ENCODE results near the gene GPR162. TPM values are rescaled to one million over a fixed set of nuclear protein-coding genes. Genes with fewer than 3 reads are reported as not detected.
"Not testable (repeated sequence)": the region's sequence is repeated elsewhere in the genome, so short reads cannot be mapped to it uniquely, and the experiment has no call there.

The GPR162 gene
- polyA plus RNA-seq, 4 donors: 18.9 to 37.7 (median 35.7) TPM

DNA sequence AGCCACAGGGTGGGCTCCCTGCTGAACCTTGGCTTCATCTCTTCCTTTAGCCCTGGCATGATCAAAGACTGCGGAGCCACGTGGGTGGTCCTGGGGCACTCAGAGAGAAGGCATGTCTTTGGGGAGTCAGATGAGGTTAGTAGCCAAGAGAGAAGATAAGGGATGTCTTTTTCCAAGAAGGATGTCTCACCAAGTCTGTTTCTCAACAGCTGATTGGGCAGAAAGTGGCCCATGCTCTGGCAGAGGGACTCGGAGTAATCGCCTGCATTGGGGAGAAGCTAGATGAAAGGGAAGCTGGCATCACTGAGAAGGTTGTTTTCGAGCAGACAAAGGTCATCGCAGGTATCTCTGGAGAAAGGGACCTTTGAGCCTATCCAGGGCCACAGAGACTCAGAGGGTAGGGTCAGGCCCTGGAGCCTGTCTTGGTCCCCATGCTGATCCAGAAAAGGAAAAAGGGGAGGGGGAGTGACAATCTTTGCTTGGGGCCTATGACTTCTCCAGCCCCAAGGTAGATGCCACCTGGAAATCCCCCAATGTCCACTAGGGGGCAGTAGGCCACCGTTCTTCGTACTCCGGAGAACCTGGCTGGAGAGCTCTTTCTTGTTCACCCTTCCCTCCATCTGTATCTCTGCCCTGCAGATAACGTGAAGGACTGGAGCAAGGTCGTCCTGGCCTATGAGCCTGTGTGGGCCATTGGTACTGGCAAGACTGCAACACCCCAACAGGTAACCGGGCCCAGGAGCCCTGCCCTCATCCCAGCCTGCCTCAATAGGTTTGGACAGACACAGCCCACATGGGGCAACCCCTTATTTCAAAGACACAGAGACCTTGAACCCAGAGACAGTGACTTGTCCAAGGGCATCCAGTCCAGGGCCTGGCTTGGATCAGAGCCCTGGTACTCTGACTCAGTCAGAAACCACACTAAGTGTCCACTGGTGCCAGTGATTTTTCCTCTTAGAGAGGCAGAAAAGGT lies 47.7 kb downstream of the GPR162 start:
- DNase-seq (ENCODE audit: low read depth in 4 of 4, low spot score in 2 of 4): peak in 2 of 4 donors; percentile 54 to 80

DNA sequence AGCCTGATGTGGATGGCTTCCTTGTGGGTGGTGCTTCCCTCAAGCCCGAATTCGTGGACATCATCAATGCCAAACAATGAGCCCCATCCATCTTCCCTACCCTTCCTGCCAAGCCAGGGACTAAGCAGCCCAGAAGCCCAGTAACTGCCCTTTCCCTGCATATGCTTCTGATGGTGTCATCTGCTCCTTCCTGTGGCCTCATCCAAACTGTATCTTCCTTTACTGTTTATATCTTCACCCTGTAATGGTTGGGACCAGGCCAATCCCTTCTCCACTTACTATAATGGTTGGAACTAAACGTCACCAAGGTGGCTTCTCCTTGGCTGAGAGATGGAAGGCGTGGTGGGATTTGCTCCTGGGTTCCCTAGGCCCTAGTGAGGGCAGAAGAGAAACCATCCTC lies 48.7 kb downstream of the GPR162 start:
- DNase-seq (ENCODE audit: low read depth in 4 of 4, low spot score in 2 of 4): not testable (repeated sequence)

DNA sequence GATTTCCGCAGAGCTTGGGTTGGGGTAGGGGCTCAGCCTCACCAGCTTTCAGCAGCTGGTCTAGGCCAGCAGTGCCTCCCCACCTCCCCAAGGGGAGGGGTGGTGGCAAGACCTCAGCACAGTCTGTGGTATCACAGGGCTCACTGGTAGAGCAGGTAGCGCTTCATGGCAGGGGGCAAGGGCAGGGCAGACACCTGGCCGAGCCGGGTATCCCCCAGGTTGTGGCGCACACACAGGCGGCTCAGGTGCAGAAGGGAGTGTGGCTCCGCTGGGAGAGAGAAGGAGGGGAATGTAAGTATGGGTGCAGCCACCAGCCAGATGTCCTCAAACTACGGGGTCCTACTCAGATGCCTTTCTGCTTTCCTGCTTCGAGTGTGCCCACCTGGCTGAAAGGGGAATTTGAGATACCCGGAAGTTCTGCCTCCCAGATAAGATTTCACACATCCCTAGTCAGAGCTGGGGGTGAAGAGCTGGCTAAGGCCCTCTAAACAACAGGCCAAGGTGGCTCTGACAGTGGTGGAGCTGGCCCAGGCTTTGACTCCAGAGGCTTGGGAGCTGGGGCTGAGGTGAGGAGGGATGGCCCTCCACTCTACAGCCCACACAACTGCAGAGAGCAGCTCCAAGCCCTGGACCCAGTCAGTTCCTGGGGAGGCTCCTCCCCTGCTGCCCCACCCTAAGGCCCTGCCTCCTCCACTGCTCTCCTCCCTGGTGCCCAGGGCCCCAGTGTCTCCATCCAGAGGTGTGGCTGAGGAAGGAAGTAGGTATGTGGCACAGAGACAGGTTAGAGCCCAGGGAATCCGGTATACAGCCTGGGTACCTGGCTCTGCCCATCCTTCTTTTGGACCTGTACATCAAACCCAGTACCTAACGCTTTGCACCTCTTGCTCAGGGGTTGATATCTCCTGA lies 49.7 kb downstream of the GPR162 start:
- no peak for DNase-seq (ENCODE audit: low read depth in 4 of 4, low spot score in 2 of 4)

DNA sequence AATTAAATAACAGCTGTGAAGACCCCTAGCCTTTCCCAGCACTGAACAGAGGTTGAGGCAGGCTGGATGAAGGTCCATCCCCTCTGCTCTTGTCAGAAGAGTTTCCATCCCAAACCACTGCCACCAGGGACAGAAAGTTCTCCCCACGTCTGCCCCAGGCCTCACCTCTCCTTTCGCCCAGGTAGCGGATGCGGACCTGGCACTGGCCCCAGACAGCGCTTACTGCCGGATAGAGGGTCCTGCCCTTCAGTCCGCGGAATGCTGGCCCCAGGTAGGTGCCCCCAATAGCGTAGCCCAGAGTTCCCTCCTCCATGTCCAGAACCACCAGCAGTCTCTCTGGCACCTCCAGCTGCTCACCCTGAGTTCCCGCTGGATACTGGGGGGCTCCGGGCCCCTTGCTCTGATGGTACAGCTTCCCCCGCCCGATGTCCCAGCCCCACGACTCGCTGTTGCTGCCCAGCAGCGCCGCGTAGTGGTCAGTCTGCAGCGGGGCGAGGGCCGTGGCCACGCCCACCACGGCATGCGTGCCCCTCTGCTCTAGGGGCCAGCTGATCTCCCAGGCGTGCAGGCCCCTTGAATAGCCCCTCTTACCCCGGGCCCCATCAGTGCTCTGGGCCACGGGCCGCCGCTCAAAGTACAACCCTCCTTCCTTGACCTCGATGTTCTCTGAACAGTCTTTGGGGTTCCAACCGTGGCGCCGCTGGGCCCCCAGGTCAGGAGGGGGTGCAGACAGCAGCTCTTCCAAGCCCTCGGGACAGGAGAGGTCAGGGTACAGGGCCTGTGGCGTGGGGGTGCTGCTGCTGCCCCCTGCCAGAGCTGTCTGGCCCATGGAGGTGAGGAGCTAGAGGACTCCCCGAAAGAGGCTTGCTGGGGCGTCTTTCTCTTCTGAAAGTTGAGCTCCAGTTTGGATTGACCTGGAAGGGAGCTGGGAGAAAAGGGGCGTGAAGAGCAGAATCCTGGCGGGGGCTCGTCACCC lies 50.7 kb downstream of the GPR162 start:
- peak in 1 of 4 donors; percentile 77 for DNase-seq (ENCODE audit: low read depth in 4 of 4, low spot score in 2 of 4)

DNA sequence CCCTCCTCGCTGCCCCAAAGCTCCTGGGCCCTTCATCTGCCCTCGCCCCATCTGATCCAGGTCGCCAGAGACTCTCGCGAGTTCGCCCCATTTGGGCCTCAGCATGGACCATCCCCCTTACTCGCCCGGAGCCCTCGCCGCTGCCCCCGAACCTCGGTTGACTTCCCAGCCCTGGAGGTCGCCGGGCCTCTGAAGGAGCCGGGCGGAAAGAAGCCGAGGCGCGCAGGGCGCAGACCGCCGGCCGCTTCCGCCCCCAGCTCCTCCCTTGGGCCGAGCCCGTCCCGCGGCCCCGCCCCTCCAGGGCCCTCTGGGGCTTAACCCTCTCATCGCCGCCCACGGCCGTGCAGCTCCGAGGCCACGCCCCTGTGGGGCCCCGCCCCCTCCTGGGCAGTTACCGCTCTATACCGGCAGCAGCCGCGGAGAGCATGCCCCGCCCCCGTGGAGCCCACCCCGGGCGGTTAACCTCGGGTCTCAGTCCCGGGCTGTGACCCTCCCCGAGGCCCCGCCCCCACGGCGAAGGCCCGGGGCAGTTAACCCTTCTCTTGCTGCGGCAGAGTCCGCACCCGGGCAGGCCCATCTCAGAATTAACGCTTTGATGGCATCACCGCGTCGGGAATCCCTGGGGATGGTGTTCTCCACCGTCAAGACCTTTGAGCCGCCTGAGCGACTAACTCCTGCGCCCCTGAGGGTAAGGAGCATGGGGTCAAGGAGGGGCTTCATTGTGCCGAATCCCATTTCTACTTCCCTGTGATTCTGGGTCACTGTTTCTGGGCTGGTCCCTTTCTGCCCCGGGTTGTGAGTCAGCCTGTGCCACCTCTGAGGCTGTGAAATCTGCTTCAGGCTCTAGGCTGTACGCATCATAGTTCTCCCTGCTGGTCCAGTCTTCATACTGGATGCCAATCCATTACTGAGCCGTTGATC lies 51.7 kb downstream of the GPR162 start, which contains the start of gene SPSB2:
SPSB2 (minus strand) TSS at position 210 of the 921 bp plus-strand sequence. CDS start 402 bp downstream, outside the sequence.
- DNase-seq (ENCODE audit: low read depth in 4 of 4, low spot score in 2 of 4): peak; percentile 84 to 97 (median 96)

DNA sequence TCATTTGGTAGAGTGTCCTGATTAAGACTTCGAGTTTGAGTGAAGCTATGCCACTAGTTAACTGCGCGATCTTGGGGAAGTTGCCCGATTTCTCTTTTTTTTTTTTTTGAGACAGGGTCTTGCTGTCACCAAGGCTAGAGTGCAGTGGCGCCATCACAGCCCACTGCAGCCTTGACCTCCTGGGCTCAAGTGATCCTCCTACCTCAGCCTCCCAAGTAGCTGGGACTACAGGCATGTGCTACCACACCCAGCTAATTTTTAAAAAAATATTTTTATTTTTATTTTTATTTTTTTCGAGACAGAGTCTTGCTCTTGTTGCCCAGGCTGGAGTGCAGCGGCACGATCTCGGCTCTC lies 52.4 kb downstream of the GPR162 start:
- DNase-seq (ENCODE audit: low read depth in 4 of 4, low spot score in 2 of 4): not testable (repeated sequence)

Other genes starting within 250 kb of the GPR162 start
- gene CHD4, start 214.4 kb upstream of the GPR162 start, polyA plus RNA-seq (ENCODE audit: insufficient read length in 4 of 4): 100 to 1,000 TPM; 269 to 322 (median 294) TPM
- gene LPAR5, start 185.9 kb upstream of the GPR162 start, polyA plus RNA-seq (ENCODE audit: insufficient read length in 4 of 4): 1 to 10 TPM; 1.1 to 1.6 (median 1.4) TPM
- 1 to 10 TPM; 2.4 to 6.6 (median 5.0) TPM for gene ACRBP, start 174.4 kb upstream of the GPR162 start, polyA plus RNA-seq (ENCODE audit: insufficient read length in 4 of 4)
- 100 to 1,000 TPM; 112 to 133 (median 122) TPM for gene ING4, start 158.7 kb upstream of the GPR162 start, polyA plus RNA-seq (ENCODE audit: insufficient read length in 4 of 4)
- 100 to 1,000 TPM in 2 of 4 donors, 10 to 100 TPM in 2; 68.1 to 109 (median 90.5) TPM for gene ZNF384, start 132.4 kb upstream of the GPR162 start, polyA plus RNA-seq (ENCODE audit: insufficient read length in 4 of 4)
- gene PIANP, start 121.0 kb upstream of the GPR162 start, polyA plus RNA-seq (ENCODE audit: insufficient read length in 4 of 4): 10 to 100 TPM in 3 of 4 donors, 1 to 10 TPM in 1; 8.1 to 16.8 (median 13.5) TPM
- gene COPS7A, start 97.8 kb upstream of the GPR162 start, polyA plus RNA-seq (ENCODE audit: insufficient read length in 4 of 4): 10 to 100 TPM; 64.0 to 69.6 (median 68.9) TPM
- gene MLF2, start 68.7 kb upstream of the GPR162 start, polyA plus RNA-seq (ENCODE audit: insufficient read length in 4 of 4): 100 to 1,000 TPM; 189 to 246 (median 222) TPM
- 100 to 1,000 TPM; 529 to 841 (median 623) TPM for gene PTMS, start 55.5 kb upstream of the GPR162 start, polyA plus RNA-seq (ENCODE audit: insufficient read length in 4 of 4)
- 1 to 10 TPM; 1.1 to 2.6 (median 1.5) TPM for gene LAG3, start 49.3 kb upstream of the GPR162 start, polyA plus RNA-seq (ENCODE audit: insufficient read length in 4 of 4)
- 10 to 100 TPM; 28.6 to 39.0 (median 29.5) TPM for gene CD4, start 32.3 kb upstream of the GPR162 start, polyA plus RNA-seq (ENCODE audit: insufficient read length in 4 of 4)
- 10 to 100 TPM; 23.3 to 37.5 (median 35.6) TPM for gene P3H3, start 6.6 kb downstream of the GPR162 start, polyA plus RNA-seq (ENCODE audit: insufficient read length in 4 of 4)
- gene GNB3, start 19.1 kb downstream of the GPR162 start, polyA plus RNA-seq (ENCODE audit: insufficient read length in 4 of 4): 10 to 100 TPM in 2 of 4 donors, 1 to 10 TPM in 2; 3.1 to 12.0 (median 7.9) TPM
- gene CDCA3, start 29.5 kb downstream of the GPR162 start, polyA plus RNA-seq (ENCODE audit: insufficient read length in 4 of 4): 10 to 100 TPM; 20.2 to 32.7 (median 26.4) TPM
- 10 to 100 TPM; 58.3 to 73.3 (median 62.3) TPM for gene USP5, start 30.3 kb downstream of the GPR162 start, polyA plus RNA-seq (ENCODE audit: insufficient read length in 4 of 4)
- 100 to 1,000 TPM; 518 to 618 (median 580) TPM for gene TPI1, start 45.7 kb downstream of the GPR162 start, polyA plus RNA-seq (ENCODE audit: insufficient read length in 4 of 4)
- 10 to 100 TPM in 3 of 4 donors, 1 to 10 TPM in 1; 7.8 to 19.8 (median 13.5) TPM for gene SPSB2, start 51.5 kb downstream of the GPR162 start, polyA plus RNA-seq (ENCODE audit: insufficient read length in 4 of 4)
- 10 to 100 TPM; 16.5 to 24.5 (median 18.9) TPM for gene LRRC23, start 83.0 kb downstream of the GPR162 start, polyA plus RNA-seq (ENCODE audit: insufficient read length in 4 of 4)
- gene ENO2, start 92.8 kb downstream of the GPR162 start, polyA plus RNA-seq (ENCODE audit: insufficient read length in 4 of 4): 10 to 100 TPM in 3 of 4 donors, 1 to 10 TPM in 1; 9.5 to 19.4 (median 14.6) TPM
- gene ATN1, start 106.1 kb downstream of the GPR162 start, polyA plus RNA-seq (ENCODE audit: insufficient read length in 4 of 4): 100 to 1,000 TPM in 3 of 4 donors, 10 to 100 TPM in 1; 85.5 to 189 (median 127) TPM
- gene RNU7-1, start 122.0 kb downstream of the GPR162 start, polyA plus RNA-seq (ENCODE audit: insufficient read length in 4 of 4): 1 to 10 TPM in 1 of 4 donors, not detected in 3; 3.6 TPM
- 100 to 1,000 TPM; 141 to 235 (median 165) TPM for gene C12orf57, start 122.2 kb downstream of the GPR162 start, polyA plus RNA-seq (ENCODE audit: insufficient read length in 4 of 4)
- 10 to 100 TPM; 19.2 to 27.5 (median 24.5) TPM for gene PTPN6, start 129.5 kb downstream of the GPR162 start, polyA plus RNA-seq (ENCODE audit: insufficient read length in 4 of 4)
- 100 to 1,000 TPM; 247 to 313 (median 277) TPM for gene PHB2, start 148.8 kb downstream of the GPR162 start, polyA plus RNA-seq (ENCODE audit: insufficient read length in 4 of 4)
- 10 to 100 TPM; 42.6 to 49.5 (median 48.1) TPM for gene EMG1, start 149.1 kb downstream of the GPR162 start, polyA plus RNA-seq (ENCODE audit: insufficient read length in 4 of 4)
- 10 to 100 TPM; 49.7 to 65.7 (median 64.2) TPM for gene LPCAT3, start 196.7 kb downstream of the GPR162 start, polyA plus RNA-seq (ENCODE audit: insufficient read length in 4 of 4)
- gene C1S, start 238.9 kb downstream of the GPR162 start, polyA plus RNA-seq (ENCODE audit: insufficient read length in 4 of 4): 10 to 100 TPM; 51.9 to 71.0 (median 56.4) TPM